HepG2 (cell line): Measurements from ENCODE around the gene NINJ2. TPM values are rescaled to one million over a fixed set of nuclear protein-coding genes. Genes with fewer than 3 reads are reported as not detected.

Experiments
- ARID5B ChIP-seq: IDR thresholded peaks from 2 replicates; pipeline ENCODE4 v1.4.0; 2020; ENCODE audit warnings: mild to moderate bottlenecking, missing genetic modification reagents
- ATM ChIP-seq: fragments of 450-650 bp; IDR thresholded peaks from 2 replicates; pipeline ENCODE4 v1.7.1; 2017; ENCODE audit warnings: mild to moderate bottlenecking, borderline replicate concordance
- CCAR2 ChIP-seq: fragments of 200-400 bp; formaldehyde crosslinking; optimal IDR thresholded peaks from 2 replicates; pipeline ENCODE3; 2018; ENCODE audit warnings: low read depth, mild to moderate bottlenecking, low read length, moderate library complexity
- ERF ChIP-seq: IDR thresholded peaks from 2 replicates; pipeline ENCODE4 v1.6.1; 2018; ENCODE audit warnings: missing biosample characterization, missing genetic modification reagents
- GFI1 ChIP-seq: sonication (generic); formaldehyde crosslinking; IDR thresholded peaks from 2 replicates; pipeline ENCODE4 v1.5.0; 2020; ENCODE audit warnings: missing genetic modification reagents, mild to moderate bottlenecking, borderline replicate concordance
- MAX ChIP-seq: IDR thresholded peaks from 2 replicates; pipeline ENCODE4 v1.6.1; 2012; ENCODE audit warnings: inconsistent platforms
- MEIS1 ChIP-seq: sonication (generic); formaldehyde crosslinking; IDR thresholded peaks from 2 replicates; pipeline ENCODE4 v1.9.0; 2021; ENCODE audit warnings: mild to moderate bottlenecking, missing genetic modification reagents, moderate library complexity, borderline replicate concordance
- MTA3 ChIP-seq: sonication (generic); formaldehyde crosslinking; IDR thresholded peaks from 2 replicates; pipeline ENCODE4 v1.4.0; 2020; ENCODE audit warnings: missing genetic modification reagents
- NFE2 ChIP-seq: sonication (generic); formaldehyde crosslinking; IDR thresholded peaks from 2 replicates; pipeline ENCODE4 v1.4.0; 2020; ENCODE audit warnings: missing genetic modification reagents
- NKX3-1 ChIP-seq: sonication (generic); formaldehyde crosslinking; IDR thresholded peaks from 2 replicates; pipeline ENCODE4 v1.5.0; 2020; ENCODE audit warnings: missing genetic modification reagents
- PBX2 ChIP-seq: IDR thresholded peaks from 2 replicates; pipeline ENCODE4 v1.6.1; 2016; ENCODE audit warnings: control low read depth
- SOX13 ChIP-seq, 3 experiments: fragments of 450-650 bp in 1 of 3; sonication (generic) in 1 of 3; formaldehyde crosslinking in 1 of 3; IDR thresholded peaks in 2 of 3; conservative IDR thresholded peaks in 1 of 3; 2 replicates each; pipeline versions ENCODE4 v1.5.0 to v1.6.1; 2016 to 2020; ENCODE audit warnings: antibody characterized with exemption in 1 of 3, mild to moderate bottlenecking in 1 of 3, missing compliant biosample characterization in 1 of 3, missing genetic modification reagents in 1 of 3, moderate library complexity in 1 of 3
- SP5 ChIP-seq: IDR thresholded peaks from 2 replicates; pipeline ENCODE4 v1.6.1; 2016; ENCODE audit warnings: low read depth, borderline replicate concordance
- THYN1 ChIP-seq: sonication (generic); formaldehyde crosslinking; IDR thresholded peaks from 2 replicates; pipeline ENCODE4 v1.8.1; 2023; ENCODE audit warnings: low read depth, mild to moderate bottlenecking, moderate library complexity, missing genetic modification reagents, borderline replicate concordance
- ZFP41 ChIP-seq: sonication (generic); formaldehyde crosslinking; IDR thresholded peaks from 2 replicates; pipeline ENCODE4 v1.4.0; 2020; ENCODE audit warnings: mild to moderate bottlenecking, missing genetic modification reagents, borderline replicate concordance
- ZNF281 ChIP-seq: sonication (generic); formaldehyde crosslinking; IDR thresholded peaks from 2 replicates; pipeline ENCODE4 v1.4.0; 2020; ENCODE audit warnings: missing genetic modification reagents, borderline replicate concordance
- ZNF317 ChIP-seq: sonication (generic); formaldehyde crosslinking; IDR thresholded peaks from 2 replicates; pipeline ENCODE4 v1.5.0; 2020; ENCODE audit warnings: mild to moderate bottlenecking, missing genetic modification reagents
- ZNF451 ChIP-seq: sonication (generic); formaldehyde crosslinking; IDR thresholded peaks from 2 replicates; pipeline ENCODE4 v1.5.0; 2020; ENCODE audit warnings: mild to moderate bottlenecking, missing genetic modification reagents
- ZNF546 ChIP-seq: sonication (generic); formaldehyde crosslinking; conservative IDR thresholded peaks from 2 replicates; pipeline ENCODE4 v1.8.1; 2023; ENCODE audit warnings: mild to moderate bottlenecking, missing genetic modification reagents
- ZNF616 ChIP-seq: sonication (generic); formaldehyde crosslinking; IDR thresholded peaks from 2 replicates; pipeline ENCODE4 v1.5.0; 2020; ENCODE audit warnings: low read depth, mild to moderate bottlenecking, missing genetic modification reagents
- ZNF713 ChIP-seq: sonication (generic); formaldehyde crosslinking; IDR thresholded peaks from 2 replicates; pipeline ENCODE4 v1.4.0; 2020; ENCODE audit warnings: mild to moderate bottlenecking, missing genetic modification reagents
- ZNF75D ChIP-seq: sonication (generic); formaldehyde crosslinking; IDR thresholded peaks from 2 replicates; pipeline ENCODE4 v1.8.1; 2023; ENCODE audit warnings: missing genetic modification reagents, mild to moderate bottlenecking, borderline replicate concordance
- ZNF780A ChIP-seq: sonication (generic); formaldehyde crosslinking; IDR thresholded peaks from 2 replicates; pipeline ENCODE4 v1.8.0; 2022; ENCODE audit warnings: mild to moderate bottlenecking, missing genetic modification reagents, moderate library complexity
- polyA plus RNA-seq, 8 experiments: library from polyadenylated mRNA; depleted of rRNA in 3 of 8; stranded (reverse) in 7 of 8; unstranded in 1 of 8; fragments of >200 nt; fragmentation: Illumina TruSeq in 4 of 8; extraction: Trizol in 4 of 8; gene quantifications; 2 replicates each; pipeline versions ENCODE4 v1.2.1 to v1.2.3, GENCODE V29; 2011 to 2016; ENCODE audit warnings: low read depth in 4 of 8, missing spikeins in 1 of 8, mixed read lengths in 1 of 8; ENCODE audit not compliant: insufficient read depth in 1 of 8
- total RNA-seq, 5 experiments: library from RNA; depleted of rRNA; stranded (reverse); fragments of >200 nt; fragmentation: Illumina TruSeq; extraction: Trizol; gene quantifications; 2 replicates each; pipeline ENCODE4 v1.2.3, GENCODE V29; 2016; ENCODE audit warnings: low read depth in 1 of 5

NINJ2 gene
- total and polyA plus RNA-seq, 2 of the 13 experiments (the other 11 are each of a cell fraction or from before 2014, with no cell fraction given), result 0.62 to 3.8 TPM

- TF ChIP-seq NKX3-1 (CRISPR knock-in tag), result no peak
- TF ChIP-seq ZNF546, result no peak
- TF ChIP-seq SOX13 (IDR thresholded peaks at IDR 0.05), result no peak
- TF ChIP-seq SOX13 (CRISPR knock-in tag; conservative IDR thresholded peaks at IDR 0.05 in 1 of 2, IDR thresholded peaks at IDR 0.05 in 1 of 2), result peak in 1 of 2 experiments; percentile 61; a peak in 1 of 4 replicates
- 0 out of 2 replicates have a peak, but pooled peaks have one; percentile 21 for TF ChIP-seq ERF (CRISPR knock-in tag)
- TF ChIP-seq ZNF75D (CRISPR knock-in tag), result no peak
- TF ChIP-seq ZNF616, result no peak
- TF ChIP-seq MAX, result peak; percentile 78
- TF ChIP-seq GFI1 (CRISPR knock-in tag), result no peak
- TF ChIP-seq ZNF281 (CRISPR knock-in tag), result peak; percentile 38; the same call in 1 of the 2 replicates
- TF ChIP-seq NFE2, result peak; percentile 89
- no peak for TF ChIP-seq MEIS1 (CRISPR knock-in tag)
- no peak for TF ChIP-seq ZNF780A
- TF ChIP-seq ZNF713, result no peak
- TF ChIP-seq ZFP41, result no peak
- TF ChIP-seq ZNF451 (CRISPR knock-in tag), result no peak
- TF ChIP-seq CCAR2, result no peak
- TF ChIP-seq ZNF317, result peak; percentile 68; the same call in 1 of the 2 replicates
- TF ChIP-seq ARID5B, result peak; percentile 87
- no peak for TF ChIP-seq THYN1
- TF ChIP-seq MTA3 (CRISPR knock-in tag), result no peak
- TF ChIP-seq SP5 (CRISPR knock-in tag), result peak; percentile 13; the same call in 1 of the 2 replicates
- TF ChIP-seq ATM, result no peak
- no peak for TF ChIP-seq PBX2 (CRISPR knock-in tag)
These were observed 17.6 kb downstream of the NINJ2 start (continued) for GRCh38 chr12:645563-646071.
